HFFc6 (cell line): ENCODE data around the gene POLD2. TPM values are rescaled to one million over a fixed set of nuclear protein-coding genes. Genes with fewer than 3 reads are reported as not detected.

Source experiments
- DNase-seq: peaks from one replicate; pipeline ENCODE4 v3.0.0-alpha.2; 2018
- H3K27ac Mint-ChIP-seq: 2 replicates; pipeline ENCODE4 v1.8.0; 2020; ENCODE audit warnings: mild to moderate bottlenecking, mixed read lengths
- H3K27me3 Mint-ChIP-seq: 2 replicates; pipeline ENCODE4 v1.8.0; 2021; ENCODE audit warnings: mild to moderate bottlenecking, moderate library complexity, mixed read lengths; ENCODE audit not compliant: insufficient read depth
- H3K36me3 Mint-ChIP-seq: 2 replicates; pipeline ENCODE4 v1.8.0; 2021; ENCODE audit warnings: low read depth, mixed read lengths
- H3K4me1 Mint-ChIP-seq: 2 replicates; pipeline ENCODE4 v1.8.0; 2020; ENCODE audit warnings: low read depth, mixed read lengths
- H3K4me3 Mint-ChIP-seq: 2 replicates; pipeline ENCODE4 v1.8.0; 2020; ENCODE audit warnings: mild to moderate bottlenecking, moderate library complexity, mixed read lengths
- H3K9me3 Mint-ChIP-seq: 2 replicates; pipeline ENCODE4 v1.8.0; 2020; ENCODE audit warnings: mild to moderate bottlenecking, mixed read lengths
- CTCF ChIP-seq: fragments of 200-600 bp; sonication (generic); IDR thresholded peaks from 2 replicates; pipeline ENCODE4 v1.5.0; 2021; ENCODE audit warnings: antibody characterized with exemption, mild to moderate bottlenecking
- microRNA-seq: library from miRNA; unstranded; fragments of <30 nt; microRNA quantifications from one replicate; pipeline ENCODE4, GENCODE V29; 2019
- total RNA-seq, 6 experiments: library from RNA; stranded (reverse); fragmentation: NEBNext Ultra II Directional; extraction: Animal tissue kit (Norgen Biotek cat#: 25700); gene quantifications; 2 replicates in 1 of 6; 3 replicates in 5 of 6; pipeline ENCODE4 v1.2.3, GENCODE V29; 2021

The POLD2 gene
- total RNA-seq, 6 experiments from 2014 or later, result 154 to 210 (median 183) TPM

GRCh38 chr7:44065431-44066110, 57.8 kb downstream of the POLD2 start, which contains the start of gene PGAM2:
Gene PGAM2, minus strand, starts transcription at chr7:44065567. Its CDS starts 38 bp downstream, at chr7:44065529.
- peak; percentile 25 for DNase-seq
- Mint-ChIP-seq H3K27me3 (peaks cover 29% of the 10 kb centered on the region), H3K27ac (peak within 1 kb of the TSS; percentile 33), H3K36me3 (no peaks in the 10 kb centered on the region; the same call in 1 of the 2 replicates), H3K9me3 (peaks cover 5% of the 10 kb centered on the region; the same call in 1 of the 2 replicates), H3K4me1 (peaks cover 32% of the 10 kb centered on the region), H3K4me3 (peak within 1 kb of the TSS; percentile 49)
- no peak for TF ChIP-seq CTCF

- Mint-ChIP-seq H3K4me1 (peaks cover 32% of the 10 kb centered on the region), H3K27me3 (peaks cover 29% of the 10 kb centered on the region), H3K4me3 (peak overlapping the region; percentile 11; the same call in 1 of the 2 replicates), H3K9me3 (peaks cover 5% of the 10 kb centered on the region; the same call in 1 of the 2 replicates), H3K36me3 (no peaks in the 10 kb centered on the region; the same call in 1 of the 2 replicates), H3K27ac (peak overlapping the region; percentile 33; the same call in 1 of the 2 replicates)
- no peak for DNase-seq
- no peak for TF ChIP-seq CTCF
Measured at GRCh38 chr7:44064791-44065430, 58.4 kb downstream of the POLD2 start.

Small RNAs within 50 kb of the gene (microRNA-seq; reads per million reads assigned to microRNA genes)
- not detected for gene MIR6838

Other genes starting within 250 kb of the POLD2 start
- 10 to 100 TPM; 41.4 to 53.2 (median 43.2) TPM for gene URGCP, start 217.0 kb downstream of the POLD2 start, total RNA-seq
- gene UBE2D4, start 197.1 kb downstream of the POLD2 start, total RNA-seq, result 10 to 100 TPM; 12.6 to 15.7 (median 14.4) TPM
- gene SPDYE1, start 125.7 kb downstream of the POLD2 start, total RNA-seq, result not detected
- gene DBNL, start 78.8 kb downstream of the POLD2 start, total RNA-seq, result 100 to 1,000 TPM; 146 to 167 (median 153) TPM
- under 1 TPM in 4 of 6 experiments, not detected in 2; 0.26 to 0.51 (median 0.35) TPM for gene PGAM2, start 58.0 kb downstream of the POLD2 start, total RNA-seq
- 10 to 100 TPM; 11.4 to 14.3 (median 12.1) TPM for gene POLM, start 41.0 kb downstream of the POLD2 start, total RNA-seq
- gene AEBP1, start 19.2 kb downstream of the POLD2 start, total RNA-seq, result 10 to 100 TPM; 69.7 to 83.2 (median 76.4) TPM
- gene MYL7, start 17.8 kb upstream of the POLD2 start, total RNA-seq, result under 1 TPM in 4 of 6 experiments, not detected in 2; 0.30 to 0.64 (median 0.49) TPM
- gene GCK, start 65.9 kb upstream of the POLD2 start, total RNA-seq, result under 1 TPM in 4 of 6 experiments, not detected in 2; 0.11 to 0.26 (median 0.17) TPM
- 100 to 1,000 TPM; 155 to 174 (median 167) TPM for gene YKT6, start 77.4 kb upstream of the POLD2 start, total RNA-seq
- under 1 TPM in 2 of 6 experiments, not detected in 4; 0.11 to 0.41 TPM for gene CAMK2B, start 202.0 kb upstream of the POLD2 start, total RNA-seq